B cell (primary cell): ENCODE results near the gene DAB1. TPM values are rescaled to one million over a fixed set of nuclear protein-coding genes. Genes with fewer than 3 reads are reported as not detected.

Experiments
- ATAC-seq: fragments of 200-7000 bp; cut with Tn5 transposase; one replicate; pipeline ENCODE4 v1.10.0; 2021; ENCODE audit warnings: low read depth, mild to moderate bottlenecking, moderate number of reproducible peaks, moderate library complexity
- CTCF ChIA-PET: fragments of 350-600 bp; sonication (Branson Sonifier 250); formaldehyde crosslinking; loops from one replicate; lab custom pipeline; 2021; ENCODE audit warnings: antibody characterized with exemption, inconsistent platforms; lab: Charles Lee
- POLR2A ChIA-PET: fragments of 350-600 bp; sonication (Branson Sonifier 250); formaldehyde crosslinking; loops from one replicate; lab custom pipeline; 2021; ENCODE audit warnings: antibody characterized with exemption; lab: Charles Lee
- DNase-seq: peaks from one replicate; pipeline ENCODE4 v3.0.0; 2013
- H2AFZ ChIP-seq: 2 replicates; pipeline ENCODE4 v1.6.1; 2012; ENCODE audit warnings: mild to moderate bottlenecking, low read depth, low read length; ENCODE audit not compliant: insufficient read depth, poor library complexity, severe bottlenecking
- H3K27ac ChIP-seq, 2 donors: 1 replicate in 1 of 2; 2 replicates in 1 of 2; pipeline ENCODE4 v1.5.1; 2012 to 2013; ENCODE audit warnings: low read length in 2 of 2, mild to moderate bottlenecking in 2 of 2, moderate library complexity in 1 of 2
- H3K27me3 ChIP-seq, 4 experiments: fragments of 200-600 bp in 1 of 4; sonication (generic) in 1 of 4; replicated peaks in 1 of 4; 1 replicate in 2 of 4; 2 replicates in 2 of 4; pipeline versions ENCODE4 v1.6.1 to v1.7.0; 2013 to 2016; ENCODE audit warnings: low read length in 3 of 4, mild to moderate bottlenecking in 2 of 4, mixed read lengths in 1 of 4, moderate library complexity in 1 of 4; ENCODE audit not compliant: insufficient read depth in 4 of 4, control insufficient read depth in 3 of 4; ENCODE audit errors: control extremely low read depth in 1 of 4
- H3K36me3 ChIP-seq, 2 experiments: replicated peaks in 1 of 2; 1 replicate in 1 of 2; 2 replicates in 1 of 2; pipeline versions ENCODE4 v1.6.1 to v1.7.1; 2013; ENCODE audit warnings: low read length in 1 of 2; ENCODE audit not compliant: insufficient read depth in 2 of 2, control insufficient read depth in 1 of 2; ENCODE audit errors: control extremely low read depth in 1 of 2, extremely low read depth in 1 of 2
- H3K4me1 ChIP-seq, 2 donors: fragments of 200-600 bp in 1 of 2; sonication (generic) in 1 of 2; 1 replicate in 1 of 2; 2 replicates in 1 of 2; pipeline versions ENCODE4 v1.5.1 to v1.6.1; 2013 to 2017; ENCODE audit warnings: low read length in 2 of 2; ENCODE audit not compliant: control insufficient read depth in 2 of 2, insufficient read depth in 2 of 2
- H3K4me2 ChIP-seq: replicated peaks from 2 replicates; pipeline ENCODE3; 2012; ENCODE audit warnings: mild to moderate bottlenecking, low read depth, low read length; ENCODE audit not compliant: poor library complexity, severe bottlenecking
- H3K4me3 ChIP-seq, 5 experiments: fragments of 200-600 bp in 1 of 5; sonication (generic) in 1 of 5; 1 replicate in 3 of 5; 2 replicates in 2 of 5; pipeline versions ENCODE4 v1.5.1 to v1.7.0; 2011 to 2016; ENCODE audit warnings: low read length in 4 of 5, mild to moderate bottlenecking in 4 of 5, low read depth in 2 of 5, control low read depth in 1 of 5, moderate library complexity in 1 of 5; ENCODE audit not compliant: insufficient read depth in 1 of 5; ENCODE audit errors: control extremely low read depth in 1 of 5, extremely low read depth in 1 of 5
- H3K79me2 ChIP-seq: fragments of 200-600 bp; sonication (generic); one replicate; pipeline ENCODE4 v1.6.0; 2016; ENCODE audit warnings: low read length; ENCODE audit not compliant: control insufficient read depth, insufficient read depth
- H3K9ac ChIP-seq: fragments of 200-600 bp; sonication (generic); 2 replicates; pipeline ENCODE4 v1.6.1; 2017; ENCODE audit warnings: mild to moderate bottlenecking, low read length, moderate library complexity
- H3K9me3 ChIP-seq, 3 donors: one replicate each; pipeline versions ENCODE4 v1.6.1 to v1.7.1; 2013; ENCODE audit warnings: low read length in 2 of 3; ENCODE audit not compliant: control insufficient read depth in 2 of 3, insufficient read depth in 1 of 3; ENCODE audit errors: control extremely low read depth in 1 of 3
- H4K20me1 ChIP-seq: 2 replicates; pipeline ENCODE4 v1.6.0; 2012; ENCODE audit warnings: mild to moderate bottlenecking, low read length; ENCODE audit not compliant: insufficient read depth, control insufficient read depth, poor library complexity, severe bottlenecking
- H3K27ac Mint-ChIP-seq: one replicate; pipeline ENCODE4 v1.8.0; 2021; ENCODE audit warnings: mixed read lengths
- H3K27me3 Mint-ChIP-seq: one replicate; pipeline ENCODE4 v1.8.0; 2021; ENCODE audit warnings: mixed read lengths
- H3K4me1 Mint-ChIP-seq: one replicate; pipeline ENCODE4 v1.8.0; 2021; ENCODE audit warnings: mixed read lengths
- H3K4me3 Mint-ChIP-seq: one replicate; pipeline ENCODE4 v1.8.0; 2021; ENCODE audit warnings: mixed read lengths
- H3K9me3 Mint-ChIP-seq: one replicate; pipeline ENCODE4 v1.8.0; 2022; ENCODE audit warnings: mixed read lengths; ENCODE audit not compliant: insufficient read depth
- EZH2 ChIP-seq: IDR thresholded peaks from 2 replicates; pipeline ENCODE4 v1.6.1; 2012; ENCODE audit warnings: borderline replicate concordance, low read depth, mild to moderate bottlenecking, moderate library complexity, low read length; ENCODE audit not compliant: insufficient read depth, poor library complexity, severe bottlenecking
- WGBS: methylation state at CpG from one replicate; pipeline ENCODE4 v1.1.5; 2013; ENCODE audit warnings: missing lambda C conversion rate; ENCODE audit not compliant: insufficient coverage; 5-methylcytosine and 5-hydroxymethylcytosine counted together
- intact Hi-C: fragments of 100-400 bp; cut with micrococcal nuclease; formaldehyde crosslinking; loops from one replicate; pipeline ENCODE4 v1.10.0; 2022
- polyA plus RNA-seq: library from polyadenylated mRNA; depleted of rRNA; stranded (reverse); fragments of >200 nt; gene quantifications from 2 replicates; pipeline ENCODE4 v1.2.3, GENCODE V29; 2012
- total RNA-seq, 2 donors: library from RNA; stranded (reverse); fragments of 120-200 nt in 1 of 2; gene quantifications; 1 replicate in 1 of 2; 2 replicates in 1 of 2; pipeline versions ENCODE4 v1.2.3 to v1.2.4, GENCODE V29; 2013 to 2022
- TF ChIP-seq, protein P1 (sequence below): fragments of 200-600 bp; IDR thresholded peaks from one replicate; pipeline ENCODE4 v1.8.0; 2022; ENCODE audit warnings: antibody characterized with exemption, mild to moderate bottlenecking

DAB1 gene
- total and polyA plus RNA-seq, 2 donors (not counting 1 experiment from before 2014, with no cell fraction given), result not detected

DNA sequence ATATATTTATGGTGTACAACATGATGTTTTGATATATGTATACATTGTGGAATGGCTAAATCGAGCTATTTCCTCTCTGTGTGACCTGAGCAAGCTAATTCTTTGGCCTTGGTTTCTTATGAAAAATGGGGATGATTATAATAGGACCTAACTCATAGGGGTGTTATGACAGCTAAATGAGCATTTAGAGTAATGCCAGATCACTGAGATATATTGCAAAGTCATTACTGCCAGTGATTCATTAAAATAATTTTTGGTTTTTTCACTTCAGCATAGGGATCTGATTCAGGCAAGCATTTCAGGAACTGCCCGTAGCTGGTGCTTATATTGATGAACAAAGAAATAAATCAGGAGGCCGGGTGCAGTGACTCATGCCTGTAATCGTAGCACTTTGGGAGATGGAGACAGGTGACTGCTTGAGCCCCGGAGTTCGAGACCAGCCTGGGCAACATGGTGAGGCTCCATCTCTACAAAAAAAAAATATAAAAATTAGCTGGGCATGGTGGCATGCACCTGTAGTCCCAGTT lies 30.7 kb downstream of the DAB1 start:
- ChIA-PET CTCF (no interaction called here), POLR2A (no interaction called here)
- Histone ChIP-seq H3K79me2 (no peaks in the 10 kb centered on the region), H4K20me1 (no peaks in the 10 kb centered on the region), H3K27ac (no peak overlapping the region), H3K27me3 (no peaks in the 10 kb centered on the region), H3K9ac (no peak overlapping the region), H3K4me2 (no peak overlapping the region), H3K36me3 (no peaks in the 10 kb centered on the region), H2AFZ (no peak overlapping the region), H3K4me1 (no peaks in the 10 kb centered on the region), H3K9me3 (no peaks in the 10 kb centered on the region), H3K4me3 (no peak overlapping the region)
- no peak for ATAC-seq
- Mint-ChIP-seq H3K27me3 (peaks cover 4% of the 10 kb centered on the region), H3K4me3 (no peak overlapping the region), H3K9me3 (no peaks in the 10 kb centered on the region), H3K4me1 (no peaks in the 10 kb centered on the region), H3K27ac (no peak overlapping the region)
- intact Hi-C loops, result no loop called here
- no peak for DNase-seq
- TF ChIP-seq EZH2, result no peak
- TF ChIP-seq, protein P1, sequence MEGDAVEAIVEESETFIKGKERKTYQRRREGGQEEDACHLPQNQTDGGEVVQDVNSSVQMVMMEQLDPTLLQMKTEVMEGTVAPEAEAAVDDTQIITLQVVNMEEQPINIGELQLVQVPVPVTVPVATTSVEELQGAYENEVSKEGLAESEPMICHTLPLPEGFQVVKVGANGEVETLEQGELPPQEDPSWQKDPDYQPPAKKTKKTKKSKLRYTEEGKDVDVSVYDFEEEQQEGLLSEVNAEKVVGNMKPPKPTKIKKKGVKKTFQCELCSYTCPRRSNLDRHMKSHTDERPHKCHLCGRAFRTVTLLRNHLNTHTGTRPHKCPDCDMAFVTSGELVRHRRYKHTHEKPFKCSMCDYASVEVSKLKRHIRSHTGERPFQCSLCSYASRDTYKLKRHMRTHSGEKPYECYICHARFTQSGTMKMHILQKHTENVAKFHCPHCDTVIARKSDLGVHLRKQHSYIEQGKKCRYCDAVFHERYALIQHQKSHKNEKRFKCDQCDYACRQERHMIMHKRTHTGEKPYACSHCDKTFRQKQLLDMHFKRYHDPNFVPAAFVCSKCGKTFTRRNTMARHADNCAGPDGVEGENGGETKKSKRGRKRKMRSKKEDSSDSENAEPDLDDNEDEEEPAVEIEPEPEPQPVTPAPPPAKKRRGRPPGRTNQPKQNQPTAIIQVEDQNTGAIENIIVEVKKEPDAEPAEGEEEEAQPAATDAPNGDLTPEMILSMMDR, result no peak
- 83% methylated on average over 4 of the region's 6 CpGs for WGBS

DNA sequence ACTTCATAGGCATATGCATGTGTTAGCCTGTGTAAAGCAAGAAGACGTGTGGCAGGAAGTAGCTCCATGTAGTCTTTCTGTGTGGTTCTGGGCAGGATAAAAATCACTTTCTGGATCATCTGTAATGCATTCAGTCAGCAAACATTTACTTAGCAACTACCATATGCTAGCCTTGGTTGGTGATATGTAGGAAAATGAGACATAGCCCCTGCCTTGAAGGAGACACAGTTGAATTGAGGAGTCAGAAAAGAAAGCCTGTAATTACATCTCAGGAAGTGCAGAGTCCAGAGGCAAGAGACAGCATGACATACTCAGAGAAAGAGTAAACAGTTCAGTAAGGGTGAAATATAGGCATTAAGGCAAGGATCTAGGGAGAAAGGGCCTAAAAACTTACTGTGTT lies 38.5 kb downstream of the DAB1 start:
- H3K4me3 ChIP-seq, result no peak overlapping the region
- H3K4me2 ChIP-seq, result no peak overlapping the region
- DNase-seq, result no peak
- H3K27me3 ChIP-seq, result no peaks in the 10 kb centered on the region
- intact Hi-C loops, result no loop called here
- H2AFZ ChIP-seq, result no peak overlapping the region
- ATAC-seq, result no peak
- Mint-ChIP-seq H3K4me1 (no peaks in the 10 kb centered on the region), H3K9me3 (no peaks in the 10 kb centered on the region), H3K4me3 (no peak overlapping the region), H3K27ac (no peak overlapping the region), H3K27me3 (peaks cover 4% of the 10 kb centered on the region)
- WGBS, result no CpG with 5 or more reads among the region's 1 CpG
- H3K9ac ChIP-seq, result no peak overlapping the region
- H3K9me3 ChIP-seq, result no peaks in the 10 kb centered on the region
- no peaks in the 10 kb centered on the region for H3K79me2 ChIP-seq
- TF ChIP-seq, protein P1, result no peak
- TF ChIP-seq EZH2, result no peak
- ChIA-PET POLR2A (no interaction called here), CTCF (no interaction called here)
- no peaks in the 10 kb centered on the region for H3K36me3 ChIP-seq
- H3K4me1 ChIP-seq, result no peaks in the 10 kb centered on the region
- H4K20me1 ChIP-seq, result no peaks in the 10 kb centered on the region
- H3K27ac ChIP-seq, result no peak overlapping the region
